Right renal pelvis (tissue), 4 donors: ENCODE data around the gene CHERP. TPM values are rescaled to one million over a fixed set of nuclear protein-coding genes. Genes with fewer than 3 reads are reported as not detected.
"Not testable (repeated sequence)": the region's sequence is repeated elsewhere in the genome, so short reads cannot be mapped to it uniquely, and the experiment has no call there.

ENCODE experiments used
- DNase-seq, 4 donors: peaks; one replicate each; pipeline ENCODE4 v3.0.0-alpha.2; 2013; ENCODE audit warnings: low read depth in 4 of 4, low spot score in 3 of 4, missing footprints in 1 of 4
- polyA plus RNA-seq, 4 donors: library from polyadenylated mRNA; unstranded; fragments of 120-200 nt; gene quantifications; one replicate each; pipeline ENCODE4 v1.2.1, GENCODE V29; 2013; ENCODE audit not compliant: insufficient read length in 4 of 4

CHERP gene
- polyA plus RNA-seq, 4 donors: 35.5 to 49.4 (median 39.5) TPM

- no peak for DNase-seq
Observed at GRCh38 chr19:16521715-16522289, 20.4 kb downstream of the CHERP start.

- no peak for DNase-seq
Observed at GRCh38 chr19:16520986-16521624, 21.1 kb downstream of the CHERP start.

GRCh38 chr19:16520074-16520973 lies 21.9 kb downstream of the CHERP start:
- DNase-seq: no peak

- DNase-seq: no peak
Observed at GRCh38 chr19:16519230-16519687, 23.0 kb downstream of the CHERP start.

GRCh38 chr19:16518483-16519229 lies 23.6 kb downstream of the CHERP start:
- DNase-seq: no peak

- DNase-seq: no peak
Observed at GRCh38 chr19:16518061-16518460, 24.2 kb downstream of the CHERP start.

GRCh38 chr19:16516923-16517610 lies 25.2 kb downstream of the CHERP start:
- DNase-seq: no peak

- no peak for DNase-seq
Observed at GRCh38 chr19:16516381-16516780, 25.9 kb downstream of the CHERP start.

GRCh38 chr19:16514383-16515019 lies 27.7 kb downstream of the CHERP start:
- no peak for DNase-seq

- DNase-seq: not testable (repeated sequence)
Observed at GRCh38 chr19:16512611-16513010, 29.6 kb downstream of the CHERP start.

- no peak for DNase-seq
Observed at GRCh38 chr19:16509141-16510061, 32.8 kb downstream of the CHERP start.

- no peak for DNase-seq
Observed at GRCh38 chr19:16508546-16508945, 33.7 kb downstream of the CHERP start.

GRCh38 chr19:16506961-16507360 lies 35.3 kb downstream of the CHERP start:
- no peak for DNase-seq

- not testable (repeated sequence) for DNase-seq
Observed at GRCh38 chr19:16506161-16506560, 36.1 kb downstream of the CHERP start.

- no peak for DNase-seq
Observed at GRCh38 chr19:16504271-16504670, 38.0 kb downstream of the CHERP start.

GRCh38 chr19:16497837-16498236 lies 44.4 kb downstream of the CHERP start:
- DNase-seq: no peak

GRCh38 chr19:16497042-16497441 lies 45.2 kb downstream of the CHERP start:
- DNase-seq: no peak

- DNase-seq: no peak
Observed at GRCh38 chr19:16496613-16496983, 45.6 kb downstream of the CHERP start.
